Prostate gland (tissue), 2 donors: Measurements from ENCODE around the gene EEF1G.

ENCODE experiments used
- POLR2A ChIP-seq: fragments of 450-650 bp; IDR thresholded peaks from one replicate; pipeline ENCODE4 v1.6.1; 2016; ENCODE audit warnings: antibody characterized with exemption, mild to moderate bottlenecking
- POLR2AphosphoS5 ChIP-seq: sonication (generic); formaldehyde crosslinking; IDR thresholded peaks from one replicate; pipeline ENCODE4 v1.6.1; 2017; ENCODE audit warnings: antibody characterized with exemption
- TF ChIP-seq, protein P1 (sequence below), 4 experiments: fragments of 200-600 bp in 2 of 4; fragments of 450-650 bp in 2 of 4; sonication (generic) in 2 of 4; IDR thresholded peaks; 1 replicate in 3 of 4; 2 replicates in 1 of 4; pipeline ENCODE4 v1.5.1; 2016 to 2019; ENCODE audit warnings: antibody characterized with exemption in 4 of 4, mild to moderate bottlenecking in 2 of 4, moderate library complexity in 2 of 4

DNA sequence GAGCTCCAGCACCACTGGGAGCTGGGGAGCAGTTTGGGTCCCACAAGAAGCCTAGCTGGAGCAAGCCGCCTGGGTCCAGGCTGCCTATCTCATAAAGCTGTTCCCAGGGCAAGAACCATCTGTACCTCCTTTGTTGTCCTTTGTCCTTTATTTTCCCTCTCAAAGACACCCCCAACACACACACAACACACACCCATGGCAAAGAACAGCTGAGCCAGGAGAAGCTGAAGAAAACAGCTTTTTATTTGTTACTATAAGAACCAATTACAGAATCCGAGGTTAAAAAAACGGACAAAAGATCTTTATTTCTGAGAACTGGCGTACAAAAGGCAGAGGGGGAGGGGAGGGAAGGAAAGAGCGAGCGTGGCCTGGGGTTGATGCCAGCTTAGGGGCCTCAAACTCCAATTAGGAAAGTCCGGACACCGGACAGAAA, 19.3 kb upstream of the EEF1G start:
- TF ChIP-seq, protein P1, sequence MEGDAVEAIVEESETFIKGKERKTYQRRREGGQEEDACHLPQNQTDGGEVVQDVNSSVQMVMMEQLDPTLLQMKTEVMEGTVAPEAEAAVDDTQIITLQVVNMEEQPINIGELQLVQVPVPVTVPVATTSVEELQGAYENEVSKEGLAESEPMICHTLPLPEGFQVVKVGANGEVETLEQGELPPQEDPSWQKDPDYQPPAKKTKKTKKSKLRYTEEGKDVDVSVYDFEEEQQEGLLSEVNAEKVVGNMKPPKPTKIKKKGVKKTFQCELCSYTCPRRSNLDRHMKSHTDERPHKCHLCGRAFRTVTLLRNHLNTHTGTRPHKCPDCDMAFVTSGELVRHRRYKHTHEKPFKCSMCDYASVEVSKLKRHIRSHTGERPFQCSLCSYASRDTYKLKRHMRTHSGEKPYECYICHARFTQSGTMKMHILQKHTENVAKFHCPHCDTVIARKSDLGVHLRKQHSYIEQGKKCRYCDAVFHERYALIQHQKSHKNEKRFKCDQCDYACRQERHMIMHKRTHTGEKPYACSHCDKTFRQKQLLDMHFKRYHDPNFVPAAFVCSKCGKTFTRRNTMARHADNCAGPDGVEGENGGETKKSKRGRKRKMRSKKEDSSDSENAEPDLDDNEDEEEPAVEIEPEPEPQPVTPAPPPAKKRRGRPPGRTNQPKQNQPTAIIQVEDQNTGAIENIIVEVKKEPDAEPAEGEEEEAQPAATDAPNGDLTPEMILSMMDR (IDR thresholded peaks at IDR 0.05): no peak
- no peak for TF ChIP-seq POLR2A
- no peak for TF ChIP-seq POLR2AphosphoS5
